IPS DF 4.7 (cell line): ENCODE results near the gene MBNL1.

Experiments used
- DNase-seq: peaks from one replicate; pipeline ENCODE4 v3.0.0-alpha.2; 2013; ENCODE audit warnings: low spot score; ENCODE audit errors: extremely low read depth

MBNL1 gene

GRCh38 chr3:152276681-152277080 lies 8.0 kb downstream of the MBNL1 start:
- DNase-seq, result no peak

- no peak for DNase-seq
Observed at GRCh38 chr3:152277198-152277597, 8.5 kb downstream of the MBNL1 start.

GRCh38 chr3:152278756-152279427 lies 10.2 kb downstream of the MBNL1 start:
- DNase-seq, result no peak

- DNase-seq, result no peak
Observed at GRCh38 chr3:152279479-152279878, 10.8 kb downstream of the MBNL1 start.

GRCh38 chr3:152280539-152280938 lies 11.8 kb downstream of the MBNL1 start:
- no peak for DNase-seq

- no peak for DNase-seq
Observed at GRCh38 chr3:152281133-152281713, 12.5 kb downstream of the MBNL1 start.

- no peak for DNase-seq
Observed at GRCh38 chr3:152282813-152283212, 14.1 kb downstream of the MBNL1 start.

- no peak for DNase-seq
Observed at GRCh38 chr3:152283492-152284381, 15.0 kb downstream of the MBNL1 start.

GRCh38 chr3:152284906-152285305 lies 16.2 kb downstream of the MBNL1 start:
- no peak for DNase-seq

- DNase-seq, result no peak
Observed at GRCh38 chr3:152285509-152285908, 16.8 kb downstream of the MBNL1 start.

GRCh38 chr3:152287898-152288576 lies 19.3 kb downstream of the MBNL1 start:
- no peak for DNase-seq

- DNase-seq, result no peak
Observed at GRCh38 chr3:152288681-152289080, 20.0 kb downstream of the MBNL1 start.

GRCh38 chr3:152289708-152290107 lies 21.0 kb downstream of the MBNL1 start:
- no peak for DNase-seq

- DNase-seq, result no peak
Observed at GRCh38 chr3:152290374-152290773, 21.6 kb downstream of the MBNL1 start.

GRCh38 chr3:152291238-152291637 lies 22.5 kb downstream of the MBNL1 start:
- no peak for DNase-seq

GRCh38 chr3:152291649-152292066 lies 22.9 kb downstream of the MBNL1 start:
- DNase-seq, result no peak

GRCh38 chr3:152292366-152292765 lies 23.6 kb downstream of the MBNL1 start:
- DNase-seq, result no peak

- DNase-seq, result no peak
Observed at GRCh38 chr3:152293347-152294006, 24.7 kb downstream of the MBNL1 start.

- no peak for DNase-seq
Observed at GRCh38 chr3:152295344-152295743, 26.6 kb downstream of the MBNL1 start.

GRCh38 chr3:152295806-152296205 lies 27.1 kb downstream of the MBNL1 start:
- no peak for DNase-seq

- DNase-seq, result no peak
Observed at GRCh38 chr3:152296382-152296781, 27.7 kb downstream of the MBNL1 start.
